ENCODE results near the gene PYGO1.

DNA sequence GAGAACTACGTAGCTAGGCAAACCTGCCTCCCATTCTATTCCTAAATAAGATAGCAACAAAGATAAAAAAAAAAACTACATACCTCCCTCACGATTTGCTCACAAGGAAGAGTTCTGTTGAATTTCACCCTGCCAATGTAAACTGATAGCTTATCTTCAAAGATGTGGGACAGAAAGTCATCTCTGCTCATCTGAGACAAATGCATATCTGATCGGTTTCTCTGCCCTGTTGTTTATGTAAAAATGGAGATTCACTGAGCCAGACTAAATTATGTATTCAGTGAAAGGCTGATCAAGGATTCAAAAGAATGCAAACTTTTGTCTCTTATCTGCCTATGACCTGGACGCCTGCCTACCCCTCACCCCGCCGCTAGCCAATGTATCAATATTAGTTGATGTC, 11.2 kb downstream of the PYGO1 start:
- TF ChIP-seq CTCF (IDR thresholded peaks at IDR 0.05): no peak
- no peak for TF ChIP-seq POLR2A (IDR thresholded peaks at IDR 0.05)

Data from adrenal gland (tissue), 5 donors.